Hepatocyte (in vitro differentiated cells): ENCODE results near the gene SYT2. TPM values are rescaled to one million over a fixed set of nuclear protein-coding genes. Genes with fewer than 3 reads are reported as not detected.

Source experiments
- DNase-seq: peaks from one replicate; pipeline ENCODE4 v3.0.0-alpha.2; 2016; ENCODE audit warnings: low spot score
- H2AFZ ChIP-seq: fragments of 200-600 bp; sonication (generic); 2 replicates; pipeline ENCODE4 v1.6.0; 2016; ENCODE audit warnings: antibody characterized with exemption, mild to moderate bottlenecking
- H3K27ac ChIP-seq: fragments of 200-600 bp; sonication (generic); 2 replicates; pipeline ENCODE4 v1.5.1; 2016; ENCODE audit warnings: mild to moderate bottlenecking
- H3K27me3 ChIP-seq: fragments of 200-600 bp; sonication (generic); 2 replicates; pipeline ENCODE4 v1.6.1; 2016
- H3K36me3 ChIP-seq: fragments of 200-600 bp; sonication (generic); replicated peaks from 2 replicates; pipeline ENCODE4 v1.5.1; 2016; ENCODE audit warnings: low read depth; ENCODE audit not compliant: insufficient read depth
- H3K4me1 ChIP-seq: fragments of 200-600 bp; sonication (generic); 2 replicates; pipeline ENCODE4 v1.5.1; 2016; ENCODE audit warnings: mild to moderate bottlenecking, moderate library complexity; ENCODE audit not compliant: insufficient read depth
- H3K4me2 ChIP-seq: fragments of 200-600 bp; sonication (generic); 2 replicates; pipeline ENCODE4 v1.6.0; 2016
- H3K4me3 ChIP-seq: fragments of 200-600 bp; sonication (generic); 2 replicates; pipeline ENCODE4 v1.5.1; 2016; ENCODE audit warnings: mild to moderate bottlenecking
- H3K79me2 ChIP-seq: fragments of 200-600 bp; sonication (generic); 2 replicates; pipeline ENCODE4 v1.6.0; 2017; ENCODE audit warnings: mild to moderate bottlenecking
- H3K9me2 ChIP-seq: fragments of 200-600 bp; sonication (generic); replicated peaks from 2 replicates; pipeline ENCODE4 v1.6.0; 2017; ENCODE audit warnings: mild to moderate bottlenecking; ENCODE audit not compliant: insufficient read depth
- H3K9me3 ChIP-seq: fragments of 200-600 bp; sonication (generic); 2 replicates; pipeline ENCODE4 v1.5.1; 2016; ENCODE audit warnings: low read depth, mild to moderate bottlenecking
- H4K20me1 ChIP-seq: fragments of 200-600 bp; sonication (generic); 2 replicates; pipeline ENCODE4 v1.6.0; 2016; ENCODE audit warnings: mild to moderate bottlenecking; ENCODE audit not compliant: insufficient read depth, poor library complexity, severe bottlenecking
- EZH2 ChIP-seq: fragments of 200-600 bp; sonication (generic); IDR thresholded peaks from 2 replicates; pipeline ENCODE4 v1.6.1; 2016; ENCODE audit warnings: antibody characterized with exemption, mild to moderate bottlenecking, borderline replicate concordance
- EZH2phosphoT487 ChIP-seq: fragments of 200-600 bp; sonication (generic); IDR thresholded peaks from one replicate; pipeline ENCODE4 v1.6.1; 2018; ENCODE audit warnings: antibody characterized with exemption, mild to moderate bottlenecking, low read depth, moderate library complexity; ENCODE audit not compliant: unreplicated experiment, severe bottlenecking
- WGBS: methylation state at CpG from one replicate; pipeline ENCODE4 v1.1.6; 2016; ENCODE audit warnings: low lambda C conversion rate; ENCODE audit errors: missing lambda C conversion rate; 5-methylcytosine and 5-hydroxymethylcytosine counted together
- polyA plus RNA-seq: library from polyadenylated mRNA; unstranded; fragments of >200 nt; fragmentation: Nextera tagmentation; extraction: Ambion mirVana; gene quantifications from 2 replicates; pipeline ENCODE4 v1.2.1, GENCODE V29; 2016
- total RNA-seq: library from RNA; depleted of rRNA; stranded (reverse); fragments of >200 nt; gene quantifications from 2 replicates; pipeline ENCODE4 v1.2.3, GENCODE V29; 2014
- TF ChIP-seq, protein P1 (sequence below): fragments of 200-600 bp; sonication (generic); IDR thresholded peaks from 2 replicates; pipeline ENCODE4 v1.5.1; 2016; ENCODE audit warnings: antibody characterized with exemption, mild to moderate bottlenecking; ENCODE audit not compliant: poor library complexity

The SYT2 gene
- total and polyA plus RNA-seq, 2 experiments from 2014 or later = 0.81 to 0.90 TPM

DNA sequence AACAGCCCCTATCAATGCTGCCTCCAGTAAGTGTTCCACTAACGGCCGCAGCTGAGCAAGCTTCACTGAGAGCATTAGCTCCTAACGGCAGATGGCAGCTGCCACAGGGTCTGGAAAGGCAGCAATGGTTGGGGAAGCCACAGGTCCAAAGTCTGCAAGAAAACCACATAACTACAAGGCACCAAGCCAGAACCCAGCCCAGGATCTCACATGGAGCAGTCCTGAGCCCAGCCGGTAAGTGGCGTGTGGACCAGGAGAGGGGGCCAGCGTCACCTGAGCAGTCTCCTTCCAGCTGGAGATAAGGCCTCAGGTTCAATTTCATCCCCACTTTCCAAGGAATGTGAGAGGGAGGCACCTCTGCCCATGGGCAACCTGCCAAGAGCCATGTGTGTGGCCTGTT is 13.2 kb downstream of the SYT2 start:
- H3K27ac ChIP-seq = no peak overlapping the region
- no peaks in the 10 kb centered on the region for H3K4me1 ChIP-seq
- 75% methylated on average over 6 of the region's 6 CpGs for WGBS
- H3K9me3 ChIP-seq = no peaks in the 10 kb centered on the region
- no peaks in the 10 kb centered on the region for H3K79me2 ChIP-seq
- TF ChIP-seq EZH2 (no peak), EZH2phosphoT487 (no peak)
- TF ChIP-seq, protein P1, sequence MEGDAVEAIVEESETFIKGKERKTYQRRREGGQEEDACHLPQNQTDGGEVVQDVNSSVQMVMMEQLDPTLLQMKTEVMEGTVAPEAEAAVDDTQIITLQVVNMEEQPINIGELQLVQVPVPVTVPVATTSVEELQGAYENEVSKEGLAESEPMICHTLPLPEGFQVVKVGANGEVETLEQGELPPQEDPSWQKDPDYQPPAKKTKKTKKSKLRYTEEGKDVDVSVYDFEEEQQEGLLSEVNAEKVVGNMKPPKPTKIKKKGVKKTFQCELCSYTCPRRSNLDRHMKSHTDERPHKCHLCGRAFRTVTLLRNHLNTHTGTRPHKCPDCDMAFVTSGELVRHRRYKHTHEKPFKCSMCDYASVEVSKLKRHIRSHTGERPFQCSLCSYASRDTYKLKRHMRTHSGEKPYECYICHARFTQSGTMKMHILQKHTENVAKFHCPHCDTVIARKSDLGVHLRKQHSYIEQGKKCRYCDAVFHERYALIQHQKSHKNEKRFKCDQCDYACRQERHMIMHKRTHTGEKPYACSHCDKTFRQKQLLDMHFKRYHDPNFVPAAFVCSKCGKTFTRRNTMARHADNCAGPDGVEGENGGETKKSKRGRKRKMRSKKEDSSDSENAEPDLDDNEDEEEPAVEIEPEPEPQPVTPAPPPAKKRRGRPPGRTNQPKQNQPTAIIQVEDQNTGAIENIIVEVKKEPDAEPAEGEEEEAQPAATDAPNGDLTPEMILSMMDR = no peak
- H3K9me2 ChIP-seq = no peaks in the 10 kb centered on the region
- H3K4me2 ChIP-seq = no peak overlapping the region
- H3K27me3 ChIP-seq = peaks cover 24% of the 10 kb centered on the region
- no peak overlapping the region for H2AFZ ChIP-seq
- H3K4me3 ChIP-seq = no peak overlapping the region
- no peak for DNase-seq
- H3K36me3 ChIP-seq = no peaks in the 10 kb centered on the region
- H4K20me1 ChIP-seq = no peaks in the 10 kb centered on the region

DNA sequence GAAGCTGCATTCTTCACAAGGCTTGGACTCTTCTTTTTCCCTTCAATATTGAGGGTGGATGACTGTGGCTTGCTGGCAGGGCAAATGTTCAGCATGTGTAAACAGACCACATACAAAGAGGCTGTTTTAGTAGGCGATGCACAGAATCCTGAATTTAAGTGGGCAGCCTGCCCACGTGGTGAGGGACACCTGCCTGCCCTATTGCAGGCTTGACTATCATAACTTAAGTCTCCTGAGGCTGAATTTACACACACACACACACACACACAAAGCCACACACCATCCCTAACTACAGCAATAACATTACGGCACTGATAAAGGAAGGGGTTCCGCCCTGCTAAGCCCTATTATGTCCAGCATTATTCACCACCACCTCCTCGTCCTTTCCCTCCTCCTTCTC is 15.9 kb downstream of the SYT2 start:
- no peaks in the 10 kb centered on the region for H3K9me3 ChIP-seq
- DNase-seq = no peak
- H3K9me2 ChIP-seq = no peaks in the 10 kb centered on the region
- H3K4me3 ChIP-seq = no peak overlapping the region
- H4K20me1 ChIP-seq = no peaks in the 10 kb centered on the region
- TF ChIP-seq EZH2 (no peak), EZH2phosphoT487 (no peak)
- TF ChIP-seq, protein P1 = no peak
- H3K27me3 ChIP-seq = peaks cover 15% of the 10 kb centered on the region
- H3K27ac ChIP-seq = no peak overlapping the region
- no peak overlapping the region for H2AFZ ChIP-seq
- 64% methylated on average over 5 of the region's 5 CpGs for WGBS
- no peaks in the 10 kb centered on the region for H3K4me1 ChIP-seq
- no peaks in the 10 kb centered on the region for H3K79me2 ChIP-seq
- no peaks in the 10 kb centered on the region for H3K36me3 ChIP-seq
- no peak overlapping the region for H3K4me2 ChIP-seq

DNA sequence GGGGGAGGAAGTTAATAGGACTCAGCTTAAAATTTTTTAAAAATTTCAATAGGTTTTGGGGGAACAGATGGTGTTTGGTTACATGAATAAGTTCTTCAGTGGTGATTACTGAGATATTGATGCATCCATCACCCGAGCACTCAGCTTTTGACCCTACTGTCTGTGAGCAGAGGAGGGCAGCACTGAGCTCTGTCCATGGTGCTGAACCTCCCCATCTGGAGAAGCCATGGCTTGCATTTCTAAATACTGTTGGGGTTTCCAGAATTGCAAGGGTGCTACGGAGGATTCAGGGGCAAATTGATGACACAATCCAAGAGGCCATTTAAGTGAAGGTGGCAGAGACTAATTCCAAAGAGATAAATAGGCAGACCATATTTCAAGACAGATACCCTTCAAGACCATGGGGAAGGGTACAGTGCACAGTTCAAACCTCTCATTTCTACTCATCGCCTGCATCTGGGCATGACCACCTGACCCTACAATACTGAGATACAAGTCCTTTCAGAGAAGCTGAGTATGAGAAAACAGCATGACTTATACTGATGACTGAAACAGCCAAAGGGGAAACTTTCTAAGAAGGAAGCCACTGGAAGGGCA is 17.2 kb downstream of the SYT2 start:
- no peaks in the 10 kb centered on the region for H3K79me2 ChIP-seq
- H3K4me1 ChIP-seq = no peaks in the 10 kb centered on the region
- no peak for TF ChIP-seq EZH2
- TF ChIP-seq, protein P1 = peak; percentile 21
- H3K9me2 ChIP-seq = no peaks in the 10 kb centered on the region
- H3K27ac ChIP-seq = no peak overlapping the region
- no peak overlapping the region for H3K4me3 ChIP-seq
- 36% methylated on average over 3 of the region's 3 CpGs for WGBS
- H3K36me3 ChIP-seq = no peaks in the 10 kb centered on the region
- H4K20me1 ChIP-seq = no peaks in the 10 kb centered on the region
- no peak overlapping the region for H3K4me2 ChIP-seq
- no peak overlapping the region for H2AFZ ChIP-seq
- DNase-seq = peak; percentile 90
- no peaks in the 10 kb centered on the region for H3K9me3 ChIP-seq
- peaks cover 15% of the 10 kb centered on the region for H3K27me3 ChIP-seq
